ENCODE data around the gene ECI1. TPM values are rescaled to one million over a fixed set of nuclear protein-coding genes. Genes with fewer than 3 reads are reported as not detected.

ECI1 gene, protein sequence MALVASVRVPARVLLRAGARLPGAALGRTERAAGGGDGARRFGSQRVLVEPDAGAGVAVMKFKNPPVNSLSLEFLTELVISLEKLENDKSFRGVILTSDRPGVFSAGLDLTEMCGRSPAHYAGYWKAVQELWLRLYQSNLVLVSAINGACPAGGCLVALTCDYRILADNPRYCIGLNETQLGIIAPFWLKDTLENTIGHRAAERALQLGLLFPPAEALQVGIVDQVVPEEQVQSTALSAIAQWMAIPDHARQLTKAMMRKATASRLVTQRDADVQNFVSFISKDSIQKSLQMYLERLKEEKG
- total RNA-seq: 10 to 100 TPM; 30.8 to 42.5 TPM

DNA sequence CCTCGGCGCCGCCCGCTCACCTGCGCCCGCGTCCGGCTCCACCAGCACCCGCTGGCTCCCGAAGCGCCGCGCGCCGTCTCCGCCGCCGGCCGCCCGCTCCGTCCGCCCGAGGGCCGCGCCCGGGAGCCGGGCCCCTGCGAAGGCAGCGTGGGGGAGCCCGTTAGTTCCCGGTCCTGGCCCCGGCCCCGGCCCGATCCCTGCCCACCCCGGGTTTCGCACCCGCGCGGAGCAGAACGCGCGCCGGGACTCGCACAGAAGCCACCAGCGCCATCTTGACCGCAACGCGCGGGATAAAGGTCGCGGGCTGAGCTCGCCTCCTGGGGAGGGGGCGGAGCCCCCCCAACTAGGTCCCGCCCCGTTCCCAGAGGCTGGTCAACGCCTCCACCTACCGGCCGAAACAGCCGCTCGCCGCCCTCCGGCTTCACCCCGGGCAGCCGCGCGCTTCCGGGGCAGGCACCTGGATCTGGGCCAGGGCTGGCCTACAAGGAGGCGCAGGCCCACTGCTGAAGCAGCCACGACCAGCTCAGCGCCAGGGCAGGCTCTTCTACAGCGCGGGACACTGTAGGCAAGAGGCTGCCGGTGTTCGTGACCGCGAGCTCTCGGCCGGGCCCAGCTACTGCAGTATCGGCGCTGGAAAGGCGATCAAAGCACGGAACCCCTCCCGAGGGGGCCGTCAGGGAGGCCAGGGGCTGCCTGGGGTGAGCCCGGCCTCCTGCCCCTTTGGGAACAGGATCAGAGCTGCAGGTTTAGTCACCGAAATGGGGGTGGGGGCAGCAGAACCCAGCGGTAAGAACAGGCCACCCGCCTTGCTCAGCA lies at the start of gene ECI1:
Gene ECI1, minus strand, starts transcription at position 292 of the 816 bp plus-strand sequence. Its CDS starts 21 bp downstream, at position 271.
- DNase-seq: peak; percentile 83
- H3K4me1 Mint-ChIP-seq: peaks cover 10% of the 10 kb centered on the region
- peak within 1 kb of the TSS; percentile 92 for H3K4me3 Mint-ChIP-seq
- POLR2A ChIA-PET: interaction anchor here (0.5 to 1.6 kb wide), 4 partner anchors 11 to 547 kb away, joined by 3 read pairs; partner anchors contain the start of gene TRAF7
- no peaks in the 10 kb centered on the region for H3K27me3 Mint-ChIP-seq
- H3K9me3 Mint-ChIP-seq: no peaks in the 10 kb centered on the region
- peaks cover 24% of the 10 kb centered on the region for H3K36me3 Mint-ChIP-seq (ENCODE audit: low read depth)
- peak within 1 kb of the TSS; percentile 93 for H3K27ac Mint-ChIP-seq
- CTCF ChIA-PET: interaction anchor here (0.7 to 2.2 kb wide), 11 partner anchors 9 to 57 kb away, joined by 3 to 6 read pairs (median 4); partner anchors contain the start of genes DNASE1L2 and PGP

DNA sequence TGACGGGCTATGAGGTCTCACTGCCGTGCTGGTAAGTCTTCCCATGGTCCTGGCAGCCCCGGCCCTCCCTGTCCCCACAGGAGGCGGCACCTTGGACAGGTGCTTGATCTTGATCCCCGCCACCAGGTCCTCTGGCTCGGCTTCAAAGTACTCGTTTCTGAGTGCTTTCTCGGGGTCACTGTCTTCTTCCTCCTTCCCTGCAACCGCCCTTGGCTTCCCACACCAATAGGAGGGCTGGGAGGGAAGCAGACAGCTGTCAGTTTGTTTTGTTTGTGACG lies 48.5 kb upstream of the ECI1 start:
- H3K27me3 Mint-ChIP-seq: no peaks in the 10 kb centered on the region
- no peak for DNase-seq
- no peaks in the 10 kb centered on the region for H3K36me3 Mint-ChIP-seq (ENCODE audit: low read depth)
- peaks cover 10% of the 10 kb centered on the region for H3K4me1 Mint-ChIP-seq
- no peaks in the 10 kb centered on the region for H3K9me3 Mint-ChIP-seq
- ChIA-PET CTCF (interaction anchor here (0.6 kb wide), 1 partner anchor 89 kb away, joined by 3 read pairs; no protein-coding TSS in a partner anchor), POLR2A (no interaction called here)
- no peak overlapping the region for H3K27ac Mint-ChIP-seq
- H3K4me3 Mint-ChIP-seq: no peak overlapping the region

GRCh38 chr16:2299121-2299914 lies 47.9 kb upstream of the ECI1 start:
- peaks cover 10% of the 10 kb centered on the region for H3K4me1 Mint-ChIP-seq
- POLR2A ChIA-PET: no interaction called here
- H3K36me3 Mint-ChIP-seq (ENCODE audit: low read depth): no peaks in the 10 kb centered on the region

DNA sequence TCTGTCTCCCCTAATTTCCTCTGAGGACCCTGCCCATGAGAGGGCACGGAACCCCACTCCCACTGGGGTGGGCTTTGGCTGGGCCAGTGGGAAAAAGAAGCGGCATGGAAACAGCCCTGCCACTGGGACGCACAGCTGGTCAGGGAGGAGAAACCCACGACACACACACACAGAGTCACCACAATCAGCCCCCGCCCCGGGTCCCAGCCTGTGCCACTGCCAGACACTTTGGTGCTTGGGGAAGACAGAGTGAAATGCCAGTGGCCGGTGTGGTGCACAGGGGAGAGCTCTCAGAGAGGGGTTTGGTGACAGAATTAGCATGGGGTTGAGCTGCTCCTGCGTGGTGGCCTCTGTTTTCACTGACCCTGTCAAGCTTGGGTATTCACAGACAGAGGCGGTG lies 47.2 kb upstream of the ECI1 start:
- no peaks in the 10 kb centered on the region for H3K36me3 Mint-ChIP-seq (ENCODE audit: low read depth)
- DNase-seq: no peak
- H3K27ac Mint-ChIP-seq: no peak overlapping the region
- peaks cover 10% of the 10 kb centered on the region for H3K4me1 Mint-ChIP-seq
- no peak overlapping the region for H3K4me3 Mint-ChIP-seq
- ChIA-PET CTCF (no interaction called here), POLR2A (no interaction called here)
- H3K9me3 Mint-ChIP-seq: no peaks in the 10 kb centered on the region
- no peaks in the 10 kb centered on the region for H3K27me3 Mint-ChIP-seq

More at GRCh38 chr16:2299121-2299914, 47.9 kb upstream of the ECI1 start:
- Mint-ChIP-seq H3K9me3 (no peaks in the 10 kb centered on the region), H3K27ac (no peak overlapping the region), H3K4me3 (no peak overlapping the region), H3K27me3 (no peaks in the 10 kb centered on the region)
- DNase-seq: no peak
- CTCF ChIA-PET: interaction anchor here (0.6 kb wide), 1 partner anchor 89 kb away, joined by 3 read pairs; no protein-coding TSS in a partner anchor

- ChIA-PET CTCF (interaction anchor here (0.6 kb wide), 1 partner anchor 368 kb away, joined by 3 read pairs; no protein-coding TSS in a partner anchor), POLR2A (no interaction called here)
- no peaks in the 10 kb centered on the region for H3K36me3 Mint-ChIP-seq (ENCODE audit: low read depth)
- DNase-seq: no peak
- no peaks in the 10 kb centered on the region for H3K9me3 Mint-ChIP-seq
- H3K4me3 Mint-ChIP-seq: no peak overlapping the region
- H3K4me1 Mint-ChIP-seq: peaks cover 10% of the 10 kb centered on the region
- H3K27me3 Mint-ChIP-seq: no peaks in the 10 kb centered on the region
- no peak overlapping the region for H3K27ac Mint-ChIP-seq
These were observed 46.1 kb upstream of the ECI1 start for GRCh38 chr16:2297506-2297860.

DNA sequence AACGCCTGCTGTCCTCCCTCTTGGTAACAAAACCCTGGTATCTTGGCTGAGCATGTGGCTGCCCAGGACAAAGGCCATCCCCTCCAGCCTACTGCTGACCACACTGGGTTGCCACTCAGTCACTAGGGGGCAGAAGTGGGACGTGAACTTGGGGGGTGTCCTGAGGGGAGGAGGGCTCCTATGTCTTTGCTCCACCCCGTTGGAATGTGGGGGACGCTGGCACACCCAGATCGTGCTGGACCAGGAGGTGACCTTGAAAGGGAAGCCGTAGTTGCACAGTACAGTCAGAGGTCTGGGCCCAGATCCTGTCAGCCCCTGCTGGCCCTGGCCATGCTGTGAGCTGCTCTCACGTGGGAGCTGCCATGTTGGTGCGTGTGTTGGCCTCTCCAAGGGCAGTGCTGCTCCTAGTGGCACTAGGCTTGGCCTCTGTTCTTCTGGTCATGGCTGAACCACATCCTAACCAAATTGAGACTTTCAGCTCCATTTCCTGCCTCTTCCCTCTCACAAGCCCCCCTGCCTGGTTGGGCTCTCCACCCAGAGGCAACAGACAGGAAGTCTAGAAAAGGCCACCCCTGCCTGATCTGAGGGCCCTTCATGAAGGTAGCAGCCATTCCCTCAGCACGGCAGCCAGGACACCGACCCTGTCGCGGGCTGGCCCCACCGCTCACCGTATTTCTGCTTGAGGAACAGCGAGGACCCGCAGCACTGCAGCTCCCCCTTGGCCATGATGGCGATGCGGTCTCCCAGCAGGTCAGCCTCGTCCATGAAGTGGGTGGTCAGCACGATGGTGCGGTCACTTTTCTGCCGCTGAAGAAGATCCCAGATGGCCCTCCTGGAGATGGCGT lies 45.5 kb upstream of the ECI1 start:
- DNase-seq: no peak
- no peak overlapping the region for H3K27ac Mint-ChIP-seq
- H3K9me3 Mint-ChIP-seq: no peaks in the 10 kb centered on the region
- no peaks in the 10 kb centered on the region for H3K27me3 Mint-ChIP-seq
- H3K36me3 Mint-ChIP-seq (ENCODE audit: low read depth): no peaks in the 10 kb centered on the region
- H3K4me3 Mint-ChIP-seq: no peak overlapping the region
- H3K4me1 Mint-ChIP-seq: peaks cover 10% of the 10 kb centered on the region
- POLR2A ChIA-PET: no interaction called here
- CTCF ChIA-PET: interaction anchor here (0.5 to 1.2 kb wide), 2 partner anchors 12 to 38 kb away, joined by 3 read pairs; no protein-coding TSS in a partner anchor

DNA sequence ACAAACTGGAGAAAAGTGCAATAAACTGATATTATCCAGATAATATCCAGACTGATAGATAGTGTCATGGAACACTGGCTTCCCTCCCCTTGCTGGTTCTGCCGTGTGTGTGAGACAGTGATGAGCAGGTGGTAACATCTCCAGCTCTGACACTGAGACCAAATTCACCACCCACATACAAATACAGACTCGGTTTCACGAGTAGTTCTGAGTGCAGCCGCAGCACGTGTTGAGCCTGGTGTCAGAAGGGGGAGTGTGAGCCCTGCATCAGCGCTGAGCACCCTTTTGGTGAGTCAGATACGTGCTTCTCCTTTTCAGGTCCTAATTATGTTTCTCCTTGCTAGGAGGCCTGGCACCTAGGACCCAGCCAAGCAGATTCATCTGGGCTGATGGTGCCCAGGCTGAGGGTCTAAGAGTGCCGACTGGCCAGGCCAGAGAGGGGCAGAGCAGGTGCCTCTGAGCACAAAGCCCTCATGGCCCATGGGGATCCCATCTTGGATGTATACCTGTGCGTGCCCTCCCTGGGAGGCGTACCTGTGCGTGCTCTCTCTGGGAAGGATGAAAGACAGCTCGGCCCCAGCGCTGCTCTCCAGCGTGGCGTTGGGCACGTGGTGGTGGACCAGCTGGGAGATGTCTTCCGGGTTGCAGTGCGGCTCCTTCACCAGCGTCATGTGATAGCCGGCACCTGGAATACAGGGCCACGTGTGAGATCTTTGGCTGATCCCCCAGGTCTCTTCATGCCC lies 43.8 kb upstream of the ECI1 start:
- Mint-ChIP-seq H3K4me3 (no peak overlapping the region), H3K4me1 (peaks cover 10% of the 10 kb centered on the region), H3K27ac (no peak overlapping the region), H3K9me3 (no peaks in the 10 kb centered on the region), H3K36me3 (ENCODE audit: low read depth) (no peaks in the 10 kb centered on the region), H3K27me3 (no peaks in the 10 kb centered on the region)
- no peak for DNase-seq
- POLR2A ChIA-PET: no interaction called here
- CTCF ChIA-PET: interaction anchor here (1.2 kb wide), 1 partner anchor 10 kb away, joined by 3 read pairs; no protein-coding TSS in a partner anchor

- Mint-ChIP-seq H3K9me3 (no peaks in the 10 kb centered on the region), H3K36me3 (ENCODE audit: low read depth) (no peaks in the 10 kb centered on the region), H3K4me1 (peaks cover 9% of the 10 kb centered on the region), H3K27me3 (no peaks in the 10 kb centered on the region), H3K27ac (no peak overlapping the region), H3K4me3 (no peak overlapping the region)
- ChIA-PET POLR2A (interaction anchor here (0.6 kb wide), 1 partner anchor 194 kb away, joined by 3 read pairs; no protein-coding TSS in a partner anchor), CTCF (interaction anchor here (0.7 to 1.3 kb wide), 2 partner anchors 9 to 704 kb away, joined by 3 read pairs; no protein-coding TSS in a partner anchor)
- no peak for DNase-seq
These were observed 40.8 kb upstream of the ECI1 start for GRCh38 chr16:2292221-2292620.

DNA sequence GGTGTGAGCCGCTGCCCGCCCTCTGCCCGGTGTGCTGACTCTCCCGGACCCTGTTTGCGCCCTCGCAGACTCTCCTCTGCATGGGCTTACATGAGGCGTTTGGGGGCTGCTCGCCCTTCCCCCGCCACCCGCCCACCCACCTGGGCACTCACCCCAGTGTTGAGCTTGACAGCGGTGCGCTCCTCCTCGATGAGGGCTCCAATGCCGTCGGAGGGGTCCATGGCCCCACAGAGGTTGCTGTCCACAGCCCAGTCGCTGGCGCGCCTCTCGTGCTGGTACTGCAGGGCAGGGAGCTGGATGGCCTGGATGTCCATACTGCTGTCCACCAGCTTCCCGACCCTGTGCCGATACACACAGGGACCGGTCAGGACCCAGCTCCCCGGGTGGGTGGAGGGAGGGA lies 37.9 kb upstream of the ECI1 start:
- ChIA-PET CTCF (interaction anchor here (0.7 to 1.7 kb wide), 3 partner anchors 9 to 62 kb away, joined by 3 to 4 read pairs (median 3); no protein-coding TSS in a partner anchor), POLR2A (no interaction called here)
- Mint-ChIP-seq H3K27me3 (no peaks in the 10 kb centered on the region), H3K4me3 (no peak overlapping the region), H3K9me3 (no peaks in the 10 kb centered on the region), H3K36me3 (ENCODE audit: low read depth) (no peaks in the 10 kb centered on the region), H3K4me1 (no peaks in the 10 kb centered on the region), H3K27ac (no peak overlapping the region)
- no peak for DNase-seq

DNA sequence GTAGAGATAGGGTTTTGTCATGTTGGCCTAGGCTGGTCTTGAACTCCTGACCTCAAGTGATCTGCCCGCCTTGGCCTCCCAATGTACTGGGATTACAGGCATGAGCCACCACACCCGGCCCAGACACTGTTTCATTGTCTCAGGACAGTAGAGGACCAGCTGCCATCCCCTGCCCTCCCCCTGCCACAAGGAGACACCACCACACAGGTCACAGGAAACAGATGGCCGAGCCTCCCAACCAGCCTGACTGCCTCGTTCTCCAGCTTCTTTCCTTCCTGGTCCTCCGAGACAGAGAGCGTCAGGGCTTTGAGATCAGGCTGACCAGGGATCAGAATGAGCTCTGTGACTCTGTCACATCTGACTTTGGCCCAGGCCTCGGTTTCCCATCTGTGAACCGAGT lies 37.3 kb upstream of the ECI1 start:
- Mint-ChIP-seq H3K9me3 (no peaks in the 10 kb centered on the region), H3K27ac (no peak overlapping the region), H3K36me3 (ENCODE audit: low read depth) (no peaks in the 10 kb centered on the region), H3K4me1 (no peaks in the 10 kb centered on the region), H3K4me3 (no peak overlapping the region), H3K27me3 (no peaks in the 10 kb centered on the region)
- no peak for DNase-seq
- CTCF ChIA-PET: interaction anchor here (0.6 to 1.7 kb wide), 4 partner anchors 8 to 62 kb away, joined by 3 to 4 read pairs (median 3); no protein-coding TSS in a partner anchor
- POLR2A ChIA-PET: no interaction called here

DNA sequence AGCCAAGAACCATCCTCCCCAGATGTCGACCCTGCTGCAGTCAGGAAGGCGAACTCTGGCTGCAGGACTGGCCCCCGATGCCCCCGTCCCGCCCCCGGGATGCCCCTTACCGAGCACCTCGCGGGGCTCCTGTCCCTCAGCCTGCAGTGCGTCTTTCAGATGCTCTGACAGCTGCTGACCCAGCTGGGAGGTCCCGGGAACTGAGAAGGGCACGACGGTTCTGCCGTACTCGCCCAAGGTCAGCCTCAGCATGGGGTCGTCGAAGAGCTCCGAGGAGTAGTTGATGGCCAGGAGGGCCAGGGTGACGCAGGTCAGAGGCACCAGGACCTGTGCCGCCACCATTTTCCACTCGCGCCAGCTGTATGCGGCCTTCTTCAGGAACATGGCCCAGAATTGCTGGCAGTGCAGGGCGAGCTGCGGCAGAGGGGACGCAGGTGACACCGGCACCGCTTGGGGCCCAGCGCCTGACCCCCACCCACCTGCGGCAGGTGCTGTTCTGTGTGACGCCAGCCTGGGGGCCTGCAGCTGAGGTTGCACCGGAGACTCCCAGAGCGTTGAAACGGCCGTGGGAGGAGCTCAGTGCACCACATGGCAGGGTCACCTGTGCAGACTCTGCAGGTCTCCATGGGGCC lies 36.6 kb upstream of the ECI1 start:
- Mint-ChIP-seq H3K27me3 (no peaks in the 10 kb centered on the region), H3K27ac (no peak overlapping the region), H3K36me3 (ENCODE audit: low read depth) (no peaks in the 10 kb centered on the region), H3K9me3 (no peaks in the 10 kb centered on the region), H3K4me1 (no peaks in the 10 kb centered on the region), H3K4me3 (no peak overlapping the region)
- DNase-seq: no peak
- POLR2A ChIA-PET: no interaction called here
- CTCF ChIA-PET: interaction anchor here (0.6 to 1.7 kb wide), 4 partner anchors 9 to 148 kb away, joined by 3 to 4 read pairs (median 3); no protein-coding TSS in a partner anchor

Measured in activated CD4-positive, alpha-beta T cell treated with anti-CD3 and anti-CD28 coated beads, Interleukin-2, amount 10 ng/mL, durations not matched to agents 7 days and 5 days (primary cell).